ENCODE data around the gene MACROD2. TPM values are rescaled to one million over a fixed set of nuclear protein-coding genes. Genes with fewer than 3 reads are reported as not detected.

MACROD2 gene
- polyA plus RNA-seq, 1 donor, result 5.4 TPM

DNA sequence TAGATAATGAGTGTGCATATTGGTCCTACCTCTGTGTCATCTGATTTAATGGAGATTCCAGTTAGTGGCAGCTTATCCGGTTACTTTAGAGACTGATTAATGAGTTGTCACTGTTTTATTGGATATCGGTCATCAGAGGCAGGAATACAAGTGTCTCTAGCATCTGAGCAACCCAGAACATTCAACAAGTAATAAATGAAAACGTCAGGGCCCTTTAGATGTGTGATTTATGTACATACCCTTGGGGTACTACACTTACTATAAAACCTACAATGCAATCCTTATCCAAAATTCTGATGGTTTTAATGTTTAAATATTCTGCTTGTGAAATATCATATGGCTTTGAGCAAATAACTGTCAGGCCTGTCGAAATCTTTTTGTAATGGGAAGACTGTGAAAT, 1460.0 kb downstream of the MACROD2 start:
- Histone ChIP-seq H3K36me3 (ENCODE audit: control insufficient read depth, insufficient read depth, low read length) (no peaks in the 10 kb centered on the region), H3K27ac (ENCODE audit: low read length) (no peak overlapping the region), H3K4me1 (ENCODE audit: control insufficient read depth, insufficient read depth, low read length) (no peaks in the 10 kb centered on the region), H3K4me3 (ENCODE audit: low read length) (no peak overlapping the region), H3K9me3 (ENCODE audit: control insufficient read depth, low read depth, low read length) (no peaks in the 10 kb centered on the region), H3K27me3 (ENCODE audit: control insufficient read depth, insufficient read depth, low read length) (no peaks in the 10 kb centered on the region)
- WGBS (ENCODE audit: insufficient coverage, low lambda C conversion rate), result 78% methylated on average over 1 of the region's 4 CpGs
- no peak for DNase-seq

DNA sequence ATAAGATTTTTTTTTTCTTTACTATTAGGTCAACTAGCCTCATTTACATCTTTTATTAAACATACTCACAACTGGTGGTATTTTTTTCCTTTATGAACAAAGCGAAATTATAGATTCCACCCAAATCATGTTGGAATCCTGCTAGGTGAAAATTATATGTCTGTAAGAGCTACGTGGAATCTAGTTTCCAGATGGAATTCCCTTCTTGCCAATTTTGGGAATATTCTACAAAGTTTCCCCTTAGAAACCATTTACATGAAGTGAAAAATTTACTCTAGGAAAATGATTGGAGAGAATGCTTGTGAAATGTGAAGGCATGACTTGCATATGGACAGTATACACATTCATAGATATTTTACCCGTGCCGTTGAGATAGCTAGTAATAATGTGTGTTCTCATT, 1466.6 kb downstream of the MACROD2 start:
- Histone ChIP-seq H3K27ac (ENCODE audit: low read length) (no peak overlapping the region), H3K27me3 (ENCODE audit: control insufficient read depth, insufficient read depth, low read length) (no peaks in the 10 kb centered on the region), H3K4me1 (ENCODE audit: control insufficient read depth, insufficient read depth, low read length) (no peaks in the 10 kb centered on the region), H3K4me3 (ENCODE audit: low read length) (no peak overlapping the region), H3K36me3 (ENCODE audit: control insufficient read depth, insufficient read depth, low read length) (no peaks in the 10 kb centered on the region), H3K9me3 (ENCODE audit: control insufficient read depth, low read depth, low read length) (no peaks in the 10 kb centered on the region)
- no peak for DNase-seq
- 100% methylated on average over 1 of the region's 4 CpGs for WGBS (ENCODE audit: insufficient coverage, low lambda C conversion rate)

- peak; percentile 57 to 75 for DNase-seq
- no peak overlapping the region for H3K27ac ChIP-seq (ENCODE audit: low read length)
- no CpG with 5 or more reads among the region's 5 CpGs for WGBS (ENCODE audit: insufficient coverage, low lambda C conversion rate)
- H3K4me3 ChIP-seq (ENCODE audit: low read length), result no peak overlapping the region
- no peaks in the 10 kb centered on the region for H3K4me1 ChIP-seq (ENCODE audit: control insufficient read depth, insufficient read depth, low read length)
- no peaks in the 10 kb centered on the region for H3K9me3 ChIP-seq (ENCODE audit: control insufficient read depth, low read depth, low read length)
- no peaks in the 10 kb centered on the region for H3K36me3 ChIP-seq (ENCODE audit: control insufficient read depth, insufficient read depth, low read length)
- H3K27me3 ChIP-seq (ENCODE audit: control insufficient read depth, insufficient read depth, low read length), result no peaks in the 10 kb centered on the region
Measured at GRCh38 chr20:15475483-15475882, 1480.2 kb downstream of the MACROD2 start.

DNA sequence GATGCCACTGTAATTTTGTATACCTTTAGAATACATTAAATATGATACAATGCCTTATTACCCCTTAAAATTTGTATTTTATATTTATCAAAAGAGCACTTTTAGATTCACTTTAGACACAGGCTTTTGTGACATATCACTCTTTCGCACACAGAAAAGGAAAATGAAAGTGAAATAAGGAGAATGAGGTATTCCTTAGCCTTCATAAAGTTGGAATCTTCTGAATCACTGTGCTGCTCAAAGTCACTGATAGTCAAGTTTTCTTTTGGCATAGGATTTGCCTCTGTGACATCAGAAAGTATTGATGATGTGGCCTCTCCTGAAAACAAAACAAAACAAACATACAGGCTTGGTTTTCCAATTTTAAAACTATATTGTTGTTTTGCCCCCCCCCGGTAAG, 1480.9 kb downstream of the MACROD2 start:
- 100% methylated on average over 1 of the region's 2 CpGs for WGBS (ENCODE audit: insufficient coverage, low lambda C conversion rate)
- peak in 1 of 2 donors; percentile 15 for DNase-seq
- H3K9me3 ChIP-seq (ENCODE audit: control insufficient read depth, low read depth, low read length), result no peaks in the 10 kb centered on the region
- no peak overlapping the region for H3K4me3 ChIP-seq (ENCODE audit: low read length)
- no peaks in the 10 kb centered on the region for H3K27me3 ChIP-seq (ENCODE audit: control insufficient read depth, insufficient read depth, low read length)
- no peaks in the 10 kb centered on the region for H3K4me1 ChIP-seq (ENCODE audit: control insufficient read depth, insufficient read depth, low read length)
- H3K36me3 ChIP-seq (ENCODE audit: control insufficient read depth, insufficient read depth, low read length), result no peaks in the 10 kb centered on the region
- H3K27ac ChIP-seq (ENCODE audit: low read length), result no peak overlapping the region

DNA sequence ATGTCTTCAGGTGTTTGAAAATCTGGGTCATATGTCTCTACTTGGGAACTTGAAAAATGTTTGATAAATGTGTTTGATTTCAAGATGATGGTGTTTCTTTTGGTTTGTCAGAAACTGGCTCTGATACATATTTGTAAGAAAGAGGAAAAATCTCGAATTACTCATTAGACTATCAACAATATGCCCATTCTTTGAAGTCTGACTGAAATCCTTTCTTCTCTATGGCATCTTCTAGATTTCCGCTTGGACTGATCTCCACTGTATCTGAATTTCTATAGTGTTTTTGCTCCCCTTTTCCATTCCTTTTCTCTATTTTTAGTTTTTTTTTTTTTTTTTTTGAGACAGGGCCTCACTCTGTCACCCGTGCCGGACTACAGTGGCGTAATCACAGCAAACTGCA, 1481.5 kb downstream of the MACROD2 start:
- Histone ChIP-seq H3K4me1 (ENCODE audit: control insufficient read depth, insufficient read depth, low read length) (no peaks in the 10 kb centered on the region), H3K9me3 (ENCODE audit: control insufficient read depth, low read depth, low read length) (no peaks in the 10 kb centered on the region), H3K27me3 (ENCODE audit: control insufficient read depth, insufficient read depth, low read length) (no peaks in the 10 kb centered on the region), H3K36me3 (ENCODE audit: control insufficient read depth, insufficient read depth, low read length) (no peaks in the 10 kb centered on the region), H3K4me3 (ENCODE audit: low read length) (no peak overlapping the region), H3K27ac (ENCODE audit: low read length) (no peak overlapping the region)
- WGBS (ENCODE audit: insufficient coverage, low lambda C conversion rate), result no CpG with 5 or more reads among the region's 5 CpGs
- no peak for DNase-seq

GRCh38 chr20:15482525-15482924, 1487.2 kb downstream of the MACROD2 start:
- no peaks in the 10 kb centered on the region for H3K36me3 ChIP-seq (ENCODE audit: control insufficient read depth, insufficient read depth, low read length)
- no peaks in the 10 kb centered on the region for H3K4me1 ChIP-seq (ENCODE audit: control insufficient read depth, insufficient read depth, low read length)
- no peaks in the 10 kb centered on the region for H3K9me3 ChIP-seq (ENCODE audit: control insufficient read depth, low read depth, low read length)
- H3K27ac ChIP-seq (ENCODE audit: low read length), result no peak overlapping the region
- no CpG with 5 or more reads among the region's 3 CpGs for WGBS (ENCODE audit: insufficient coverage, low lambda C conversion rate)
- H3K27me3 ChIP-seq (ENCODE audit: control insufficient read depth, insufficient read depth, low read length), result no peaks in the 10 kb centered on the region
- H3K4me3 ChIP-seq (ENCODE audit: low read length), result no peak overlapping the region
- no peak for DNase-seq

DNA sequence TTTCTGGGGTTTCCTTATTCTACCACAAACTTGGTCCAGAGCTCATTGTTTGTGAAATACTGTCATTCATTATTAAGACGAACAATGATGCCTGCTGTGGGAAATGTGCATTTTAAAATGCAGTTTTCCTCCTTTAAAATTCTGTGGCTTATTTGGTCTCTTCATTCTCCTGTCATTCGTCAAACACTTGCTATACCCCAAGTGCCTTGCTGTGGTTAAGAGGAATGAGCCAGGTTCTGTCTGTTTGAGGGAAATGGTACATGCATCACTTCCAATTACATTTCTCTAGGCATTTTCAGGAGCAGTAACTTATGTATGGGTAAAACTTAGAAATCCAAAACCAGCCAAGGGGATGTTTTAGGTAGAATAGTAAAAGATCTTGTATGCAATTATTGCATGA, 1490.2 kb downstream of the MACROD2 start:
- Histone ChIP-seq H3K27me3 (ENCODE audit: control insufficient read depth, insufficient read depth, low read length) (no peaks in the 10 kb centered on the region), H3K36me3 (ENCODE audit: control insufficient read depth, insufficient read depth, low read length) (no peaks in the 10 kb centered on the region), H3K4me3 (ENCODE audit: low read length) (no peak overlapping the region), H3K27ac (ENCODE audit: low read length) (no peak overlapping the region), H3K9me3 (ENCODE audit: control insufficient read depth, low read depth, low read length) (no peaks in the 10 kb centered on the region), H3K4me1 (ENCODE audit: control insufficient read depth, insufficient read depth, low read length) (no peaks in the 10 kb centered on the region)
- DNase-seq, result no peak
- WGBS (ENCODE audit: insufficient coverage, low lambda C conversion rate), result no CpG with 5 or more reads among the region's 2 CpGs

DNA sequence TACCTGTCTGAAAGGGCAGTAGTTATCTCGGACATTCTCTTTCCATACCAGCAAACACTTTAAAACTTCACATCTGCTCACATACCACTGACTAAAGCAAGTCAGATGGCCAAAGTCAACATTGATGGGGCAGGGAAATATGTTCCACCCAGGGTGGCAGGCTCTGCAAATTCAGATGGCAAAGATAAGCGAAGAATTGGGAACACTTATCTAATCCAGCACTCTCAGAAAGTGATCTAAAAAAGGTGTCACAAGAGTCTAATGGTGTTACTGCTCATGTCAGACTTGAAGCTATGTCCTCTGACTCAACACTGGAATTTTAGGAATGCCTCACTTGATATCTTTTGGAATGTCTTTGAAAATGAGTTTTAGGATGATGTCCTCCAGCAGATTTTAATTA, 1491.7 kb downstream of the MACROD2 start:
- Histone ChIP-seq H3K36me3 (ENCODE audit: control insufficient read depth, insufficient read depth, low read length) (no peaks in the 10 kb centered on the region), H3K27ac (ENCODE audit: low read length) (no peak overlapping the region), H3K4me1 (ENCODE audit: control insufficient read depth, insufficient read depth, low read length) (no peaks in the 10 kb centered on the region), H3K27me3 (ENCODE audit: control insufficient read depth, insufficient read depth, low read length) (no peaks in the 10 kb centered on the region), H3K9me3 (ENCODE audit: control insufficient read depth, low read depth, low read length) (no peaks in the 10 kb centered on the region), H3K4me3 (ENCODE audit: low read length) (no peak overlapping the region)
- WGBS (ENCODE audit: insufficient coverage, low lambda C conversion rate), result no CpG with 5 or more reads among the region's 2 CpGs
- DNase-seq, result no peak

GRCh38 chr20:15487682-15488081, 1492.4 kb downstream of the MACROD2 start:
- no CpG with 5 or more reads among the region's 2 CpGs for WGBS (ENCODE audit: insufficient coverage, low lambda C conversion rate)

DNA sequence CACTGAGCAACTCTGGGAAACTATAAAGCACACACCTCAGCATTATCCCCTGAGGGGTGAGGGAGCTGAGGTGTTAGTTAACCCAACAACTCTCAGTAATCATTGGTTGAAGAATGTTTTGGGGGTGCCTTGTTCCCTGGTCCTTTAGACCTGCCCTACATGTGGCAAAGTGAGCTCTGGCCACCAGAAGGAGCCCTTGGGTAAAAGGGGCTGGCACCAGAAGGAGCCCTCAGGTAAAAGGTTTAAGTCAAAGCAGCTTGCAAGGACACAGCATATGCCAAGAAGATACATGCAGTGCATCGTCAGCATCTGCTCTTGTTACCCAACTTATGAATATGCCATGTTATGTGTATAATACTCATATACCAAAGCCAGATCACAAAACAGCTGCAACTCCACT, 1496.3 kb downstream of the MACROD2 start:
- no peaks in the 10 kb centered on the region for H3K9me3 ChIP-seq (ENCODE audit: control insufficient read depth, low read depth, low read length)
- no peak overlapping the region for H3K27ac ChIP-seq (ENCODE audit: low read length)
- H3K36me3 ChIP-seq (ENCODE audit: control insufficient read depth, insufficient read depth, low read length), result no peaks in the 10 kb centered on the region
- H3K27me3 ChIP-seq (ENCODE audit: control insufficient read depth, insufficient read depth, low read length), result no peaks in the 10 kb centered on the region
- H3K4me1 ChIP-seq (ENCODE audit: control insufficient read depth, insufficient read depth, low read length), result no peaks in the 10 kb centered on the region
- no CpG with 5 or more reads among the region's 1 CpG for WGBS (ENCODE audit: insufficient coverage, low lambda C conversion rate)
- no peak overlapping the region for H3K4me3 ChIP-seq (ENCODE audit: low read length)
- peak in 1 of 2 donors; percentile 14 for DNase-seq

More at GRCh38 chr20:15487682-15488081, 1492.4 kb downstream of the MACROD2 start:
- DNase-seq, result no peak
- Histone ChIP-seq H3K27ac (ENCODE audit: low read length) (no peak overlapping the region), H3K9me3 (ENCODE audit: control insufficient read depth, low read depth, low read length) (no peaks in the 10 kb centered on the region), H3K27me3 (ENCODE audit: control insufficient read depth, insufficient read depth, low read length) (no peaks in the 10 kb centered on the region), H3K36me3 (ENCODE audit: control insufficient read depth, insufficient read depth, low read length) (no peaks in the 10 kb centered on the region), H3K4me3 (ENCODE audit: low read length) (no peak overlapping the region), H3K4me1 (ENCODE audit: control insufficient read depth, insufficient read depth, low read length) (no peaks in the 10 kb centered on the region)

GRCh38 chr20:15494851-15495250, 1499.5 kb downstream of the MACROD2 start:
- WGBS (ENCODE audit: insufficient coverage, low lambda C conversion rate), result 100% methylated on average over 1 of the region's 2 CpGs
- Histone ChIP-seq H3K27me3 (ENCODE audit: control insufficient read depth, insufficient read depth, low read length) (no peaks in the 10 kb centered on the region), H3K4me3 (ENCODE audit: low read length) (no peak overlapping the region), H3K36me3 (ENCODE audit: control insufficient read depth, insufficient read depth, low read length) (no peaks in the 10 kb centered on the region), H3K9me3 (ENCODE audit: control insufficient read depth, low read depth, low read length) (no peaks in the 10 kb centered on the region), H3K4me1 (ENCODE audit: control insufficient read depth, insufficient read depth, low read length) (no peaks in the 10 kb centered on the region), H3K27ac (ENCODE audit: low read length) (no peak overlapping the region)
- no peak for DNase-seq
